Measurements from ENCODE around the gene LARP4B. TPM values are rescaled to one million over a fixed set of nuclear protein-coding genes. Genes with fewer than 3 reads are reported as not detected.
A peak's percentile ranks its signal among the peaks of the same experiment; 100 is the strongest.

Gene LARP4B
- total RNA-seq, 1 donor from 2014 or later: 101 TPM

GRCh38 chr10:796233-796632 lies 135.3 kb downstream of the LARP4B start:
- Histone ChIP-seq H4K20me1 (ENCODE audit: insufficient read depth, low read length) (peaks cover 13% of the 10 kb centered on the region), H3K9ac (ENCODE audit: low read length) (no peak overlapping the region), H3K79me2 (ENCODE audit: insufficient read depth, low read length) (no peaks in the 10 kb centered on the region), H3K4me1 (ENCODE audit: insufficient read depth, low read length) (peaks cover 3% of the 10 kb centered on the region), H2AFZ (ENCODE audit: low read depth, low read length) (no peak overlapping the region), H3K36me3 (ENCODE audit: insufficient read depth, low read length) (no peaks in the 10 kb centered on the region), H3K27ac (ENCODE audit: low read depth, low read length) (no peak overlapping the region), H3K4me2 (ENCODE audit: low read length) (no peak overlapping the region), H3K9me3 (ENCODE audit: insufficient read depth, low read depth, low read length) (peaks cover 8% of the 10 kb centered on the region), H3K27me3 (ENCODE audit: insufficient read depth, low read length) (no peaks in the 10 kb centered on the region), H3K4me3 (ENCODE audit: insufficient read depth, low read depth, low read length) (no peak overlapping the region)
- Mint-ChIP-seq H3K27ac (ENCODE audit: unreplicated experiment) (no peak overlapping the region), H3K36me3 (ENCODE audit: low read depth, unreplicated experiment) (peaks cover 46% of the 10 kb centered on the region), H3K4me3 (ENCODE audit: unreplicated experiment) (no peak overlapping the region), H3K9me3 (ENCODE audit: unreplicated experiment) (peaks cover 18% of the 10 kb centered on the region), H3K27me3 (ENCODE audit: low read depth, unreplicated experiment) (no peaks in the 10 kb centered on the region), H3K4me1 (ENCODE audit: low read depth, unreplicated experiment) (peaks cover under 1% of the 10 kb centered on the region)
- DNase-seq (ENCODE audit: low read depth) (no peak), FAIRE-seq (no peak)
- TF ChIP-seq CTCF (IDR thresholded peaks at IDR 0.05; ENCODE audit: insufficient read depth, low read depth, low read length): no peak
- no peak for TF ChIP-seq EZH2 (IDR thresholded peaks at IDR 0.05; ENCODE audit: insufficient read depth, low read length)

- H3K27me3 Mint-ChIP-seq (ENCODE audit: low read depth, unreplicated experiment): no peaks in the 10 kb centered on the region
- Histone ChIP-seq H4K20me1 (ENCODE audit: insufficient read depth, low read length) (peaks cover 13% of the 10 kb centered on the region), H3K27me3 (ENCODE audit: insufficient read depth, low read length) (no peaks in the 10 kb centered on the region), H3K79me2 (ENCODE audit: insufficient read depth, low read length) (no peaks in the 10 kb centered on the region), H3K9ac (ENCODE audit: low read length) (no peak overlapping the region), H3K4me1 (ENCODE audit: insufficient read depth, low read length) (peaks cover 3% of the 10 kb centered on the region), H3K4me2 (ENCODE audit: low read length) (no peak overlapping the region), H3K4me3 (ENCODE audit: insufficient read depth, low read depth, low read length) (no peak overlapping the region), H2AFZ (ENCODE audit: low read depth, low read length) (no peak overlapping the region), H3K36me3 (ENCODE audit: insufficient read depth, low read length) (no peaks in the 10 kb centered on the region), H3K9me3 (ENCODE audit: insufficient read depth, low read depth, low read length) (peaks cover 8% of the 10 kb centered on the region), H3K27ac (ENCODE audit: low read depth, low read length) (no peak overlapping the region)
- FAIRE-seq: no peak
- H3K4me3 Mint-ChIP-seq (ENCODE audit: unreplicated experiment): no peak overlapping the region
- peaks cover 16% of the 10 kb centered on the region for H3K9me3 Mint-ChIP-seq (ENCODE audit: unreplicated experiment)
- no peak overlapping the region for H3K27ac Mint-ChIP-seq (ENCODE audit: unreplicated experiment)
- peaks cover 37% of the 10 kb centered on the region for H3K36me3 Mint-ChIP-seq (ENCODE audit: low read depth, unreplicated experiment)
- peaks cover 2% of the 10 kb centered on the region for H3K4me1 Mint-ChIP-seq (ENCODE audit: low read depth, unreplicated experiment)
- DNase-seq (ENCODE audit: low read depth): no peak
- TF ChIP-seq EZH2 (IDR thresholded peaks at IDR 0.05; ENCODE audit: insufficient read depth, low read length) (no peak), CTCF (IDR thresholded peaks at IDR 0.05; ENCODE audit: insufficient read depth, low read depth, low read length) (no peak)
Measured at GRCh38 chr10:794382-794956, 137.0 kb downstream of the LARP4B start.

- DNase-seq (ENCODE audit: low read depth): peak; percentile 55
- H3K36me3 Mint-ChIP-seq (ENCODE audit: low read depth, unreplicated experiment): peaks cover 25% of the 10 kb centered on the region
- Histone ChIP-seq H3K27ac (ENCODE audit: low read depth, low read length) (no peak overlapping the region), H2AFZ (ENCODE audit: low read depth, low read length) (no peak overlapping the region), H3K36me3 (ENCODE audit: insufficient read depth, low read length) (no peaks in the 10 kb centered on the region), H3K9me3 (ENCODE audit: insufficient read depth, low read depth, low read length) (peaks cover 8% of the 10 kb centered on the region), H3K4me2 (ENCODE audit: low read length) (no peak overlapping the region), H4K20me1 (ENCODE audit: insufficient read depth, low read length) (peaks cover 13% of the 10 kb centered on the region), H3K27me3 (ENCODE audit: insufficient read depth, low read length) (no peaks in the 10 kb centered on the region), H3K4me3 (ENCODE audit: insufficient read depth, low read depth, low read length) (no peak overlapping the region), H3K4me1 (ENCODE audit: insufficient read depth, low read length) (peaks cover 18% of the 10 kb centered on the region), H3K9ac (ENCODE audit: low read length) (no peak overlapping the region), H3K79me2 (ENCODE audit: insufficient read depth, low read length) (no peaks in the 10 kb centered on the region)
- no peak for TF ChIP-seq CTCF (IDR thresholded peaks at IDR 0.05; ENCODE audit: insufficient read depth, low read depth, low read length)
- no peak for TF ChIP-seq EZH2 (IDR thresholded peaks at IDR 0.05; ENCODE audit: insufficient read depth, low read length)
- H3K9me3 Mint-ChIP-seq (ENCODE audit: unreplicated experiment): peaks cover 11% of the 10 kb centered on the region
- peaks cover 3% of the 10 kb centered on the region for H3K4me1 Mint-ChIP-seq (ENCODE audit: low read depth, unreplicated experiment)
- no peak overlapping the region for H3K27ac Mint-ChIP-seq (ENCODE audit: unreplicated experiment)
- FAIRE-seq: no peak
- no peaks in the 10 kb centered on the region for H3K27me3 Mint-ChIP-seq (ENCODE audit: low read depth, unreplicated experiment)
- H3K4me3 Mint-ChIP-seq (ENCODE audit: unreplicated experiment): peak overlapping the region; percentile 21
Measured at GRCh38 chr10:792792-793100, 138.8 kb downstream of the LARP4B start.

Measured in astrocyte (in vitro differentiated cells and primary cell).